ENCODE data around the gene ELFN2. TPM values are rescaled to one million over a fixed set of nuclear protein-coding genes. Genes with fewer than 3 reads are reported as not detected.

ELFN2 gene
- total and polyA plus RNA-seq, 2 of the 13 experiments (the other 11 are each of a cell fraction or from before 2014, with no cell fraction given): 0.01 TPM; not detected in 1

DNA sequence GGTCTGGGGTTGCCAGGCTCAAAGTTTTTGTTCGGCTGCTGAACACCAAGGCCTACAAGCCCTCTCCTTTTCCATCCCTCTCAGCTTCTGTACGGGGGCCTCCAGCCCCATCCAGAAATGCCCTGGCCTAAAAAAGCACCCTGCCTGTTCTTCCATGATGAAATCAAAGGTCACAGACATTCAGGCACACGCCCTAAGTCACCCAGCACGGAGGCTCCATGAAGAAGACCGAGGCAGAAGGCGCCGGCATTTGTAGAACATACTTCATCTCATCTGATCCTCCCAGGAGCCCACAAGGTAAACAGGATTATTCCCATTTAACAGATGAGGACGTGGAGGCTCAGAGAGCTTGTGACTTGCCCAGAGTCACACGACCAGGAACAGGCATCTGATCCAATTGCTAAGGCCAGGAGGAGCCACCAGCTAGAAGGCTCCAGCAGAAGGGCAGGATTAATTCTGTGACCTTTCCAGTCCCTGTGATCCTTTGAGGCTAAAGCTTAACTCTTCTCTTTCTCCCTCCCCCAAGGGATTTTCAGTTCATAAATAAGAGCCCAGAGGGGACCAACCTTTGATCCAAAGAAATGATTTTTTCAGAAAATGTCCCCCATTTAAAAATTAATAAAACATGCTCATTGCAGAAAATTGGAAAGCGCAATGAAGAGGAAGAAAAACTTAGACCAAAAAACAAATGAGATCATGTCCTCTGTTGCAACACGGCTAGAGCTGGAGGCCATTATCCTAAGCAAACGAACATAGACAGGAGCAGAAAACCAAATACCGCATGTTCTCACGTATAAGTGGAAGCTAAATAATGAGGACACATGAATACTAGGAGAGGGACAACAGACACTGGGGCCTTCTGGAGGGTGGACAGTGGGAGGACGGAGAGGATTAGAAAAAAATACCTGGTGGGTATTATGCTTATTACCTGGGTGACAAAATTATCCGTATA is 106.3 kb downstream of the ELFN2 start (continued):
- TF ChIP-seq DR1 (CRISPR knock-in tag; IDR thresholded peaks at IDR 0.05): no peak
- TF ChIP-seq ZNF709 (CRISPR knock-in tag; IDR thresholded peaks at IDR 0.05): no peak
- TF ChIP-seq, protein P1, sequence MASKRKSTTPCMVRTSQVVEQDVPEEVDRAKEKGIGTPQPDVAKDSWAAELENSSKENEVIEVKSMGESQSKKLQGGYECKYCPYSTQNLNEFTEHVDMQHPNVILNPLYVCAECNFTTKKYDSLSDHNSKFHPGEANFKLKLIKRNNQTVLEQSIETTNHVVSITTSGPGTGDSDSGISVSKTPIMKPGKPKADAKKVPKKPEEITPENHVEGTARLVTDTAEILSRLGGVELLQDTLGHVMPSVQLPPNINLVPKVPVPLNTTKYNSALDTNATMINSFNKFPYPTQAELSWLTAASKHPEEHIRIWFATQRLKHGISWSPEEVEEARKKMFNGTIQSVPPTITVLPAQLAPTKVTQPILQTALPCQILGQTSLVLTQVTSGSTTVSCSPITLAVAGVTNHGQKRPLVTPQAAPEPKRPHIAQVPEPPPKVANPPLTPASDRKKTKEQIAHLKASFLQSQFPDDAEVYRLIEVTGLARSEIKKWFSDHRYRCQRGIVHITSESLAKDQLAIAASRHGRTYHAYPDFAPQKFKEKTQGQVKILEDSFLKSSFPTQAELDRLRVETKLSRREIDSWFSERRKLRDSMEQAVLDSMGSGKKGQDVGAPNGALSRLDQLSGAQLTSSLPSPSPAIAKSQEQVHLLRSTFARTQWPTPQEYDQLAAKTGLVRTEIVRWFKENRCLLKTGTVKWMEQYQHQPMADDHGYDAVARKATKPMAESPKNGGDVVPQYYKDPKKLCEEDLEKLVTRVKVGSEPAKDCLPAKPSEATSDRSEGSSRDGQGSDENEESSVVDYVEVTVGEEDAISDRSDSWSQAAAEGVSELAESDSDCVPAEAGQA (IDR thresholded peaks at IDR 0.05; ENCODE audit: low read depth): no peak
- TF ChIP-seq, protein P1 (CRISPR knock-in tag; IDR thresholded peaks at IDR 0.05; ENCODE audit: borderline replicate concordance): no peak
- TF ChIP-seq ZNF30 (CRISPR knock-in tag; IDR thresholded peaks at IDR 0.05): no peak
- TF ChIP-seq ZFP90 (CRISPR knock-in tag; IDR thresholded peaks at IDR 0.05; ENCODE audit: borderline replicate concordance): no peak
- no peak for TF ChIP-seq POLR2AphosphoS2 (IDR thresholded peaks at IDR 0.05; ENCODE audit: low read depth, low read length)
- TF ChIP-seq, protein P2, sequence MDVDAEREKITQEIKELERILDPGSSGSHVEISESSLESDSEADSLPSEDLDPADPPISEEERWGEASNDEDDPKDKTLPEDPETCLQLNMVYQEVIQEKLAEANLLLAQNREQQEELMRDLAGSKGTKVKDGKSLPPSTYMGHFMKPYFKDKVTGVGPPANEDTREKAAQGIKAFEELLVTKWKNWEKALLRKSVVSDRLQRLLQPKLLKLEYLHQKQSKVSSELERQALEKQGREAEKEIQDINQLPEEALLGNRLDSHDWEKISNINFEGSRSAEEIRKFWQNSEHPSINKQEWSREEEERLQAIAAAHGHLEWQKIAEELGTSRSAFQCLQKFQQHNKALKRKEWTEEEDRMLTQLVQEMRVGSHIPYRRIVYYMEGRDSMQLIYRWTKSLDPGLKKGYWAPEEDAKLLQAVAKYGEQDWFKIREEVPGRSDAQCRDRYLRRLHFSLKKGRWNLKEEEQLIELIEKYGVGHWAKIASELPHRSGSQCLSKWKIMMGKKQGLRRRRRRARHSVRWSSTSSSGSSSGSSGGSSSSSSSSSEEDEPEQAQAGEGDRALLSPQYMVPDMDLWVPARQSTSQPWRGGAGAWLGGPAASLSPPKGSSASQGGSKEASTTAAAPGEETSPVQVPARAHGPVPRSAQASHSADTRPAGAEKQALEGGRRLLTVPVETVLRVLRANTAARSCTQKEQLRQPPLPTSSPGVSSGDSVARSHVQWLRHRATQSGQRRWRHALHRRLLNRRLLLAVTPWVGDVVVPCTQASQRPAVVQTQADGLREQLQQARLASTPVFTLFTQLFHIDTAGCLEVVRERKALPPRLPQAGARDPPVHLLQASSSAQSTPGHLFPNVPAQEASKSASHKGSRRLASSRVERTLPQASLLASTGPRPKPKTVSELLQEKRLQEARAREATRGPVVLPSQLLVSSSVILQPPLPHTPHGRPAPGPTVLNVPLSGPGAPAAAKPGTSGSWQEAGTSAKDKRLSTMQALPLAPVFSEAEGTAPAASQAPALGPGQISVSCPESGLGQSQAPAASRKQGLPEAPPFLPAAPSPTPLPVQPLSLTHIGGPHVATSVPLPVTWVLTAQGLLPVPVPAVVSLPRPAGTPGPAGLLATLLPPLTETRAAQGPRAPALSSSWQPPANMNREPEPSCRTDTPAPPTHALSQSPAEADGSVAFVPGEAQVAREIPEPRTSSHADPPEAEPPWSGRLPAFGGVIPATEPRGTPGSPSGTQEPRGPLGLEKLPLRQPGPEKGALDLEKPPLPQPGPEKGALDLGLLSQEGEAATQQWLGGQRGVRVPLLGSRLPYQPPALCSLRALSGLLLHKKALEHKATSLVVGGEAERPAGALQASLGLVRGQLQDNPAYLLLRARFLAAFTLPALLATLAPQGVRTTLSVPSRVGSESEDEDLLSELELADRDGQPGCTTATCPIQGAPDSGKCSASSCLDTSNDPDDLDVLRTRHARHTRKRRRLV (CRISPR knock-in tag; IDR thresholded peaks at IDR 0.05): no peak
- TF ChIP-seq ZBTB3 (CRISPR knock-in tag; IDR thresholded peaks at IDR 0.05; ENCODE audit: borderline replicate concordance, low read depth): no peak
- TF ChIP-seq ZNF614 (CRISPR knock-in tag; IDR thresholded peaks at IDR 0.05; ENCODE audit: borderline replicate concordance): no peak
- TF ChIP-seq, protein P3, sequence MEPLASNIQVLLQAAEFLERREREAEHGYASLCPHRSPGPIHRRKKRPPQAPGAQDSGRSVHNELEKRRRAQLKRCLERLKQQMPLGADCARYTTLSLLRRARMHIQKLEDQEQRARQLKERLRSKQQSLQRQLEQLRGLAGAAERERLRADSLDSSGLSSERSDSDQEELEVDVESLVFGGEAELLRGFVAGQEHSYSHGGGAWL (CRISPR knock-in tag; IDR thresholded peaks at IDR 0.05): no peak
- no peak for TF ChIP-seq EP300 (IDR thresholded peaks at IDR 0.05; ENCODE audit: low read depth in 2 of 2, low read length in 2 of 2)
- no peak for TF ChIP-seq EP300 (CRISPR knock-in tag; IDR thresholded peaks at IDR 0.05; ENCODE audit: borderline replicate concordance)
- TF ChIP-seq ZC3H13 (CRISPR knock-in tag; IDR thresholded peaks at IDR 0.05): no peak
- TF ChIP-seq MEIS2 (CRISPR knock-in tag; IDR thresholded peaks at IDR 0.05): no peak
- TF ChIP-seq CHD4 (IDR thresholded peaks at IDR 0.05; ENCODE audit: borderline replicate concordance, low read length): peak; percentile 93

Measured in HepG2 (cell line).